ENCODE results near the gene FAAP20.

DNA sequence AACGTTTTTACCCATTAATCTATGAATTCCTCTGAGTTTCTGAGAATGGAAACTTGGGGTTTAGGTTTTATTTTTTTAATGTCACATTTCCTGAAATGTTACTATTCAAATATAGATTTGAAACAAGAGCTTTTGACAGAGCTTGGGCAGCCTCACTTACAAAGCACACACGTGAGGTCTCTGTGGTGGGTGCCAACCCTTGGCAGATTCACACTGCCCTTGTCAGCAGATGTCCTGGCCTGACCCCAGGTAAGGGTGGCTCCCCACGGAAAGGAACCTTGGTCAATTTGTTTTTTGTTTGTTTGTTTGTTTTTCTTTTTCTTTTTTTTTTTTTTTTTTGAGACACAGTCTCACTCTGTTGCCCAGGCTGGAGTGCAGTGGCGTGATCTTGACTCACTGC is 53.5 kb downstream of the FAAP20 start:
- no peak for TF ChIP-seq TOX (CRISPR knock-in tag; IDR thresholded peaks at IDR 0.05; ENCODE audit: borderline replicate concordance)
- TF ChIP-seq RARB (CRISPR knock-in tag; IDR thresholded peaks at IDR 0.05): no peak
- TF ChIP-seq ZFP30 (CRISPR knock-in tag; IDR thresholded peaks at IDR 0.05): no peak
- no peak for TF ChIP-seq GLIS3 (CRISPR knock-in tag; IDR thresholded peaks at IDR 0.05)
- no peak for TF ChIP-seq CSDC2 (CRISPR knock-in tag; IDR thresholded peaks at IDR 0.05)
- TF ChIP-seq, protein P1, sequence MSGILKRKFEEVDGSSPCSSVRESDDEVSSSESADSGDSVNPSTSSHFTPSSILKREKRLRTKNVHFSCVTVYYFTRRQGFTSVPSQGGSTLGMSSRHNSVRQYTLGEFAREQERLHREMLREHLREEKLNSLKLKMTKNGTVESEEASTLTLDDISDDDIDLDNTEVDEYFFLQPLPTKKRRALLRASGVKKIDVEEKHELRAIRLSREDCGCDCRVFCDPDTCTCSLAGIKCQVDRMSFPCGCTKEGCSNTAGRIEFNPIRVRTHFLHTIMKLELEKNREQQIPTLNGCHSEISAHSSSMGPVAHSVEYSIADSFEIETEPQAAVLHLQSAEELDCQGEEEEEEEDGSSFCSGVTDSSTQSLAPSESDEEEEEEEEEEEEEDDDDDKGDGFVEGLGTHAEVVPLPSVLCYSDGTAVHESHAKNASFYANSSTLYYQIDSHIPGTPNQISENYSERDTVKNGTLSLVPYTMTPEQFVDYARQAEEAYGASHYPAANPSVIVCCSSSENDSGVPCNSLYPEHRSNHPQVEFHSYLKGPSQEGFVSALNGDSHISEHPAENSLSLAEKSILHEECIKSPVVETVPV (CRISPR knock-in tag; IDR thresholded peaks at IDR 0.05): no peak
- TF ChIP-seq ISL1 (CRISPR knock-in tag; IDR thresholded peaks at IDR 0.05): no peak

Measured in SK-N-SH treated with all-trans-retinoic acid at 6 μM for 48 hours (cell line).